CD4-positive, alpha-beta T cell treated with Interferon alpha-2 for 1 hour (primary cell): ENCODE results near the gene IRAK1BP1.
"Not testable (repeated sequence)": the region's sequence is repeated elsewhere in the genome, so short reads cannot be mapped to it uniquely, and the experiment has no call there.

Experiments
- DNase-seq, 2 donors: peaks; one replicate each; pipeline ENCODE4 v3.0.0-alpha.2; 2020 to 2022

The IRAK1BP1 gene, protein sequence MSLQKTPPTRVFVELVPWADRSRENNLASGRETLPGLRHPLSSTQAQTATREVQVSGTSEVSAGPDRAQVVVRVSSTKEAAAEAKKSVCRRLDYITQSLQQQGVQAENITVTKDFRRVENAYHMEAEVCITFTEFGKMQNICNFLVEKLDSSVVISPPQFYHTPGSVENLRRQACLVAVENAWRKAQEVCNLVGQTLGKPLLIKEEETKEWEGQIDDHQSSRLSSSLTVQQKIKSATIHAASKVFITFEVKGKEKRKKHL

GRCh38 chr6:78867370-78868040 is at the start of gene IRAK1BP1:
IRAK1BP1 (plus strand) TSS chr6:78867551; CDS start chr6:78867577, 26 bp downstream.
- peak; percentile 81 to 82 for DNase-seq

DNA sequence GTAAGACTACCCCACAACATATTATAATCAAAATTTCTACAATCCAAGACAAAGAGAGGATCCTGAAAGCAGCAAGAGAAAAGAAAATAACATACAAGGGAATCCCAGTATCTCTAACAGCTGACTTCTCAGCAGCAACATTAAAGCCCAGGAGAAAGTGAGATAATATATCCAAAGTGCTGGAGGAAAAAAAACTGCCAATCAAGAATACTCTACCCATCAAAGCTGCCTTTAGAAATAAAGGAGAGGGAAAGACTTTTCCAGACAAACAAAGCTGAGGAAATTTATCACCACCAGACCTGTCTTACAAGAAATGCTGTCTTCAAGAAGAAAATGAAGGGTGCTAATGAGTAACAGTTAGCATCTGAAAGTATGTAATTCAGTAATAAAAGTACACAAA is 43.3 kb upstream of the IRAK1BP1 start:
- no peak for DNase-seq

DNA sequence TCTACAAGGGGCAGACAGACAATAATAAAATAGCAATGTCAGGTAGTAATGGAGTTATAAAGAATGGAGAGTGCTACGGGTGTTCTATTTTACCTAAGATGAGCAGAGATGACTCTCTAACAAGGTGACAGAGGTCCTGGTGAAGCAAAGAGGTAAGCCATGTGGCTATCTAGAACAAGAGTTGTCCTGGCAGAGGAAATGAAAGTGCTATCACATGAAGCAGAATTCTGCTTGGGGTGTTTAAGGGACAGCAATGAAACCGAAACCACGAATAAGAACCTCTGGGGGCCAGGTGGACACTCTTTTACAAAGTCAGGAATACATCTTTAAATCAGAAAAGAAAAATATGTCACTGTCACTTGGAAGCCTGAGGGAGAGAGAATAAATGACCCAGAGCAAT is 37.9 kb upstream of the IRAK1BP1 start:
- DNase-seq, result no peak

DNA sequence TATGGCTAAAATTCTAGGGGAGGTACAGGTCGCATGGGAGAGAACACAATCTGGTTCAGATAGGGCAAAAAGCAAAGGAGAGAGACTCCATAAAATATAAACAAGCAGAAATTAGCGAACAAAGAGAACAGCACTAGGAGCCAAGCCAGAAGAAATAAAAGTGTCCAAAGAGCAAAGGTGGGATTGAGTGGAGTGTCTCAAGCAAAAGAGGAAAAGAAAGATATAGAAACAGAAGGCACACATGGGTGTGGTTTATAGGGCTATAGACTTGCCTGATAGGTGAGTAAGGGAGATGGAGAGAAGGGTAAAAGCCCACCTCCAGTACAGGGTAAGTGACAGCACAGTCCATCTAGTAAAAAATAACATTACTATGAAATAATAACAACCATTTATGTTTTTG is 36.5 kb upstream of the IRAK1BP1 start:
- DNase-seq, result no peak

DNA sequence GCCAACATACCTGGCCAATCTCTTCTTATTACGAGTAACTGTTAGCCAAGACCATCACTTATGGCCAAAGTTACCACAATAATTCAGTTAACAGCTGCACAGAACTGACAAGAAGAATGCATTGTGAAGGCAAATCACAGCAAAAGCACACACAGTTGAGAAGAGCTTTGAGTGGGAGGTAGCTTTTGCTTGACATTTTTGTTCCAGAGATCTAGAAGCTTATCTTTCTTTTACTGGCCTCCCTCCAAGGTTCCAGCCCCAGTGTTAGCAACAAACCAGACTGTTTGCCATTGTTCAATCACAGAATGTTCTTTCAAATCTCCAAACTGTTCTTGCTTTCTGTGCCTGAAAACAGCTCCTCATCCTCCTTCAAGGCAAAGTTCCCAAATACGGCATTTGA is 35.9 kb upstream of the IRAK1BP1 start:
- no peak for DNase-seq

DNA sequence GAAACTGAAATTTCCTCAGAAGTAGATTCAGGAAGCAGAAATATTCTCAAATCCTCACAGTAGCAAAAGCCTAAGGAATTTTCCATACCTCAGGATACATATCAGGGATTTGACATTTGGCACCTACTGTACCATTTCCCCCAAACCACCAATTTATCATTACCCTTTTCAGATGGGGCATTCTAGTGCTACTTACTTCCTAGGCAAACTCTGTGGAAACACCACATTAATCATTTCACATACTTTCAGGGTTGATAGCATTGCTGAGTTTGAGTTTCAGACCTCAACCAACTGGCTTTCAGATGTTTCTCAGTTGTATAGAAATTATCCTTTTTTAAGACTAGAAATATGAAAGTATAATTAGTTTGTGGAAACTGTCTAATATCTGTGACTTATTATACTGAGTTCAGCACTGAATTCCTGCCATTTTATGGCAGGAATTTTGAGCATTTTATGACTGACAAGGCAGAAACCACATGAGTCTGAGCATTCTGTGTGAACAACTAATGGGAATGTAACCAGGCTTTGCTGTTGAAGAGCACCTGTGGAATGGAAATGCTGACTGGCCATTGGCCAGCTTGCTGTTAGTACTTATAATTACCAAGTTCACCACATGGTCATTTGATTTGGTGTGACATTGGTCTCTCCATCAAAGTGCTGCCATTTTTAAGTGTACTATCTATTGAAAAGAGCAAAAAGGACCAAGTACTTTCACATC is 35.1 kb upstream of the IRAK1BP1 start:
- no peak for DNase-seq

- DNase-seq, result no peak
Observed at GRCh38 chr6:78835817-78836216, 31.5 kb upstream of the IRAK1BP1 start.

GRCh38 chr6:78836598-78836997 is 30.8 kb upstream of the IRAK1BP1 start:
- DNase-seq, result no peak

DNA sequence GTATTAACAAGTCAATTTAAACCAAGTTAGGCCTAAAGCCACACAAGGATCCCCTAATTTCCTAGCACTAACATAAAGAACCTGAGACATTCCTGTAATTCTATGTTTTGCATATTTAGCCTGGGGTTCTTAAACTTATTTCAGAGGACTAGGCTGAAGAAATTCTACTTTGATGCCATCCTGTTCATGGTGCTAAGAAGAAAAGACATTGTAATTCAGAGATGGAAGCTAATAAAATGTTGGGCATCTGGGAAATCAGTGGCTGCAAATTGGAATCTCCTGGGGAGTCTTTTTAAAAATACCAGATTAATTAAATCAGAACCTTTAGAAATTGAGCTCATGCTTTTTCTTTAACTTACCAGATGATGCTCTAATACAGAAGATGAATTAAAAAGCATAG is 26.2 kb upstream of the IRAK1BP1 start:
- DNase-seq, result no peak

GRCh38 chr6:78842953-78843352 is 24.4 kb upstream of the IRAK1BP1 start:
- no peak for DNase-seq

- no peak for DNase-seq
Observed at GRCh38 chr6:78844899-78845298, 22.5 kb upstream of the IRAK1BP1 start.

- no peak for DNase-seq
Observed at GRCh38 chr6:78845567-78845966, 21.8 kb upstream of the IRAK1BP1 start.

- DNase-seq, result no peak
Observed at GRCh38 chr6:78850621-78851020, 16.7 kb upstream of the IRAK1BP1 start.

DNA sequence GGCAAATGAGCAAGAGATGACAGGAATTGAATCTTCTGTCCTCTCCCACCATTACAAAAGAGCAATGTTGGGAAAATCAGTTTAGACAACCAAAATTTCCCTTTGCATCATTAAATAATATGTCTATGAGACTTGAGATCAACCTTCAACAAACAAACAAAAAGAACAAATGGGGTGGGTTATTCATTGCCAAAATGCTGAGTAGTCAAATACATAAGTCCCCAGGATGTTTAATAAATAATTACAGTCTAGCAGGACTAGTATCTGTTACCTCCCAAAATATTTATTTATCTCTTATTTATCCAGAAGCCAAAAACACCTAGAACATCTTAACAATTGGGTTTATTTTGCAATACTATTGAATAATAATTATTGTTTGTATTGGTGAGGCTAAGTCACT is 16.2 kb upstream of the IRAK1BP1 start:
- DNase-seq, result no peak

GRCh38 chr6:78854546-78854945 is 12.8 kb upstream of the IRAK1BP1 start:
- no peak for DNase-seq

DNA sequence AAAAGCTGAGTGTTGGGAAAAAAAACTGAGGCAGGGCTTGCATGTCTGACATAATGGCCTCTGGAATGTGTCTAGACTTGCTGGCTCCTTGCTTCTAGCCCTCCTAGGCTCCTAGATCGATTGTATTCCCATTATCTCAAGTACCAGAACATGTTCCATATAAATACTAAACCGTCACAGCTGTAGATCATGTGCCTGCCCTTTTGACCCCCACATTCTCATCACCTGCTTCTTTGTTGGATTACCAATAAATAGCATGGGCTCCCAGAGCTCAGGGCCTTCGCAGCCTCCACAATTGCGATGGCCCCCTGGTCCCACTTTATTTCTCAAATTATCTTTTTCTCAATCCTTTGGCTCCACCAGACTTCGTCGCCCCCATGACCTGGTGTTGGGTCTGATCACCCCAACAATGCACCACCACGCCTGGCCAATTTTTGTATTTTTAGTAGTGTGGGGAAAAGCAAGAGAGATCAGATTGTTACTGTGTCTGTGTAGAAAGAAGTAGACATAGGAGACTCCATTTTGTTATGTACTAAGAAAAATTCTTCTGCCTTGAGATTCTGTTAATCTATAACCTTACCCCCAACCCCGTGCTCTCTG is 8.9 kb upstream of the IRAK1BP1 start:
- DNase-seq, result not testable (repeated sequence)

GRCh38 chr6:78861509-78861908 is 5.8 kb upstream of the IRAK1BP1 start:
- no peak for DNase-seq

DNA sequence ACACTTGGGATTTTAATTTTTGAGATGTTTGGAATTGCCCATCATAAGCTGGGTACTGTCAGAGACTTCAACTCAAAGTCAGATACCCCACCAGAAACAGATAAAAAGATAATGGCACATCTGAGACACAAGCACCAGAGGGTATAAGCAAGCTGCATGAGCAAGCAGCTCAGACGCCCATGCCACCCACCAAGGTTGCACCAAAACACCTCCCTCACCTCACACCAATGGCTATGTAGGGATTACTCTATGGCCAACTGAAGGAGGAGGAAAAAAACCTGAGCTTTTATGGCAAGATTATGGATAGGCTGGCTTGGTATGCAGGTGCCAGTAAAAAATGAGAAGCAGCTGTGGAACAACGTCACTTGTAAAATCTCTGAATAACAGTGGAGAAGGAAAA is 3.8 kb upstream of the IRAK1BP1 start:
- no peak for DNase-seq

DNA sequence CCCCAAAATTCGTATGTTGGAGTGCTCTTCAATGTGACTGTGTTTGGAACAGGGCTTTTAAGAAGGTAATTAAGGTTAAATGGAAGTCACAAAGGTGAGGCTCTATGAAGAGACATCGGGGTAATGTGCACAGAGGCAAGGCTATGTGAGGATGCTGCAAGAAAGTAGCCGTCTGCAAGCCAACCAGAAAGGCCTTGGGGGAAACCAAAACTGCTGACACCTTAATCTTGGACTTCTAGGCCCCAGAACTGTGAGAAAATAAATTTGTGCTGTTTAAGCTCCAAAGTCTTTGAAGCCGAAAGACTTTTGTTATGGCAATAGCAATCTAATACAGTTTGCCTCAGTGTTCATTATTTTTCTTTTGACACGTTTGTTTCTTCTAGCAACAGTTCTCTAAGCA is 2.4 kb upstream of the IRAK1BP1 start:
- no peak for DNase-seq

DNA sequence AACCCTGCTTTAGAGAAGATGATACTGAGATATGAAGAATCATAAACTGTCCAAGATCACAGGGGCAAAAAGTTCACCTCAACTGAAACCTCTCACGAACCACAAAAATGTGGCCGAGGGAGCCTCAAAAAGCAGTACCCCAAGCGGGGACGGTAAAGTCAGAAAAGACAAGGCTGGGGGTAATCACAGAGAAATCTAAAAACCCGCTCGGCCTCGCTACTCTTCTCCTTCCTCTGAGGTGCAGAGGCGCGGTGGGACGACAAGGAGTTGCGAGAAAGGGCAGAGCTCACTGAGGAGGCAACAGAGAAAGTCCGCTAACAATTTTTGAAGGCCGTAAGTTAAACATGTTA is 356 bp upstream of the IRAK1BP1 start:
- DNase-seq, result peak in 1 of 2 donors; percentile 2

DNA sequence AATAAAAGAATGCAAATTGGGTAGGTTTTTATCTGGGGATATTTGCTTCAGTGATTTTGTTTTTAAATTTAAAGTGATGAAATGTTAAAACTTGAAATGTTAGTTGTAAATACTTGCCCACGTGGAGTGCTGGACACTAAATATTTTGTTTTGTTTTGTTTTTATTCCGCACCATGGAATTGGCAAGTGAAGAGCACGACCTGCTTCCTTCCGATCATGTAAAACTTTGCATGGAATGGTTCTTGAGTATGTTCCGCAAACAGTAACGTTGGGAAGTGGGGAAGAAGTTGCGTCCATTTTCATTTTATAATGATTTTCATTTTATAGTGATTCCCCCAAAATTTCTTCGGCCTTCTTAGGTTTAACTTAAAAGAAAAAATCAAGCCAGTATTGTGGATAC is 765 bp downstream of the IRAK1BP1 start:
- DNase-seq, result no peak

DNA sequence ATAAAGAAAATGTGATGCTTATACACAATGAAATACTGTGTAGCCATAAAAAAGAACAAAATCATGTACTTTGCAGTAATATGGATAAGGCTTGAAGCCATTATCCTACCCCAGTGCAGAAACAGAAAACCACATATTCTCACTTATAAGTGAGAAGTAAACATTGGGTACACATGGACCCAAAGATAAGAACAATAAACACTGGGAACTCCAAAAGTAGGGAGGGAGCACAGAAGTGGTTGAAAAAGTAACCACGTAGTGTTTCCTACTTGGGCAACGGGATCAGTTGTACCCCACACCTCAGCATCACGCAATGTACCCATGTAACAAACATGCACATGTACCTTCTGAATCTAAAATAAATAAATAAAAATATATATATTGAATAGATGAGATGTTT is 8.2 kb downstream of the IRAK1BP1 start:
- no peak for DNase-seq

DNA sequence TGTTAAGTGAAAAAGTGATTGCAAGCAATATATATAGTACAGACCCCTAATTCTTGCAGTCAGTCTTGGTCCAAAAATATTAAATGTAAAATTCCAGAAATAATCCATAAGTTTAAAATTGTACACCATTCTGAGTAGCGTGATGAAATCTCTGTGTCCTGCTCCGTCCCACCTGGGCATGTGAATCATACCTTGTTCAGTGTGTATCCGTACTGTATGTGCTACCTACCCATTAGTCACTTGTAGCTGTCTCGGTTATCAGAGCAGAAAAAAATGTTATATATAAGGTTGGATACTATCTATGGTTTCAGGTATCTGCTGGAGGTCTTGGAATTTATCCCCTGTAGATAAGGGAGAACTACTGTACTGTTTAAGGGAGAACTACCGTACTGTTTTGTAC is 16.3 kb downstream of the IRAK1BP1 start:
- DNase-seq, result no peak

GRCh38 chr6:78889901-78890300 is 22.6 kb downstream of the IRAK1BP1 start:
- DNase-seq, result not testable (repeated sequence)
